Neural cell (in vitro differentiated cells): ENCODE data around the gene HRAS. TPM values are rescaled to one million over a fixed set of nuclear protein-coding genes. Genes with fewer than 3 reads are reported as not detected.
"Not testable (repeated sequence)": the region's sequence is repeated elsewhere in the genome, so short reads cannot be mapped to it uniquely, and the experiment has no call there.

Source experiments
- H2AFZ ChIP-seq: fragments of 200-600, 300-800 bp; sonication (generic), shearing (Covaris generic); 2 replicates; pipeline ENCODE4 v1.6.0; 2014; ENCODE audit warnings: low read depth, mild to moderate bottlenecking, antibody characterized with exemption, low read length, moderate library complexity
- H3F3A ChIP-seq: fragments of 200-600 bp; shearing (Covaris generic); 2 replicates; pipeline ENCODE4 v1.6.1; 2016; ENCODE audit warnings: mild to moderate bottlenecking, moderate library complexity, mixed read lengths, antibody characterized with exemption, low read length; ENCODE audit not compliant: insufficient read depth, poor library complexity, severe bottlenecking
- H3K27ac ChIP-seq: fragments of 200-600, 300-800 bp; sonication (generic), shearing (Covaris generic); 2 replicates; pipeline ENCODE4 v1.5.1; 2014; ENCODE audit warnings: mild to moderate bottlenecking, low read length, moderate library complexity
- H3K27me3 ChIP-seq: fragments of 300-800, 200-600 bp; sonication (generic), shearing (Covaris generic); 2 replicates; pipeline ENCODE4 v1.6.0; 2014; ENCODE audit warnings: mild to moderate bottlenecking, low read depth, low read length, moderate library complexity; ENCODE audit not compliant: insufficient read depth
- H3K36me3 ChIP-seq: fragments of 300-800, 200-600 bp; sonication (generic), shearing (Covaris generic); 2 replicates; pipeline ENCODE4 v1.5.1; 2014; ENCODE audit warnings: mild to moderate bottlenecking, antibody characterized with exemption, low read length, moderate library complexity; ENCODE audit not compliant: insufficient read depth
- H3K4me2 ChIP-seq: fragments of 300-800, 200-600 bp; sonication (generic), shearing (Covaris generic); 2 replicates; pipeline ENCODE4 v1.6.0; 2014; ENCODE audit warnings: mild to moderate bottlenecking, low read length
- H3K4me3 ChIP-seq: fragments of 300-800, 200-600 bp; sonication (generic), shearing (Covaris generic); 2 replicates; pipeline ENCODE4 v1.5.1; 2014; ENCODE audit warnings: mild to moderate bottlenecking, low read length, moderate library complexity
- H3K79me2 ChIP-seq: fragments of 200-600 bp; shearing (Covaris generic); replicated peaks from 2 replicates; pipeline ENCODE4 v1.6.0; 2014; ENCODE audit warnings: mild to moderate bottlenecking, low read length, moderate library complexity; ENCODE audit not compliant: insufficient read depth
- H3K9ac ChIP-seq: fragments of 300-800, 200-600 bp; sonication (generic), shearing (Covaris generic); 2 replicates; pipeline ENCODE4 v1.6.1; 2016; ENCODE audit warnings: mild to moderate bottlenecking, low read length, mixed read lengths
- H3K9me2 ChIP-seq: fragments of 200-600 bp; shearing (Covaris generic); 2 replicates; pipeline ENCODE4 v1.6.1; 2016; ENCODE audit warnings: mild to moderate bottlenecking, low read length, mixed read lengths; ENCODE audit not compliant: insufficient read depth
- H3K9me3 ChIP-seq: fragments of 200-600, 300-800 bp; sonication (generic), shearing (Covaris generic); 2 replicates; pipeline ENCODE4 v1.6.1; 2016; ENCODE audit warnings: mild to moderate bottlenecking, mixed run types, low read length, moderate library complexity, mixed read lengths
- H4K20me1 ChIP-seq: fragments of 200-600 bp; shearing (Covaris generic); 2 replicates; pipeline ENCODE4 v1.6.1; 2016; ENCODE audit warnings: mild to moderate bottlenecking, mixed run types; ENCODE audit not compliant: insufficient read depth
- CTCF ChIP-seq: fragments of 450-650 bp; IDR thresholded peaks from 2 replicates; pipeline ENCODE4 v1.5.1; 2014; ENCODE audit warnings: antibody characterized with exemption, mild to moderate bottlenecking, moderate library complexity; ENCODE audit not compliant: poor library complexity, severe bottlenecking
- EP300 ChIP-seq: fragments of 450-650 bp; conservative IDR thresholded peaks from 2 replicates; pipeline ENCODE4 v1.6.1; 2014; ENCODE audit warnings: antibody characterized with exemption, mild to moderate bottlenecking, moderate library complexity; ENCODE audit not compliant: poor library complexity, severe bottlenecking
- EZH2 ChIP-seq: fragments of 200-600, 300-800 bp; shearing (Covaris generic), sonication (generic); IDR thresholded peaks from 2 replicates; pipeline ENCODE4 v1.6.1; 2014; ENCODE audit warnings: antibody characterized with exemption, low read length, borderline replicate concordance, mild to moderate bottlenecking; ENCODE audit not compliant: insufficient read depth, poor library complexity, severe bottlenecking
- MXI1 ChIP-seq: fragments of 450-650 bp; conservative IDR thresholded peaks from 2 replicates; pipeline ENCODE4 v1.6.1; 2014; ENCODE audit warnings: antibody characterized with exemption, mild to moderate bottlenecking; ENCODE audit not compliant: poor library complexity, severe bottlenecking
- POLR2AphosphoS5 ChIP-seq: IDR thresholded peaks from 2 replicates; pipeline ENCODE4 v1.6.1; 2012
- RAD21 ChIP-seq: fragments of 450-650 bp; conservative IDR thresholded peaks from 2 replicates; pipeline ENCODE4 v1.6.1; 2014; ENCODE audit warnings: antibody characterized with exemption, mild to moderate bottlenecking, moderate library complexity
- REST ChIP-seq: IDR thresholded peaks from 2 replicates; pipeline ENCODE4 v1.6.1; 2012; ENCODE audit warnings: borderline replicate concordance
- SMC3 ChIP-seq: fragments of 450-650 bp; conservative IDR thresholded peaks from 2 replicates; pipeline ENCODE4 v1.6.1; 2014; ENCODE audit warnings: antibody characterized with exemption, mild to moderate bottlenecking, moderate library complexity; ENCODE audit not compliant: poor library complexity
- TAF1 ChIP-seq: IDR thresholded peaks from 2 replicates; pipeline ENCODE4 v1.6.1; 2012; ENCODE audit warnings: low read depth
- polyA plus RNA-seq: library from polyadenylated mRNA; depleted of rRNA; stranded (reverse); fragments of >200 nt; gene quantifications from 2 replicates; pipeline ENCODE4 v1.2.3, GENCODE V29; 2014

HRAS gene
- polyA plus RNA-seq, 1 donor from 2014 or later = 120 TPM

- peak overlapping the region; percentile 70 for H3K27ac ChIP-seq
- H3K27me3 ChIP-seq = no peaks in the 10 kb centered on the region
- H2AFZ ChIP-seq = no peak overlapping the region
- H4K20me1 ChIP-seq = peaks cover 12% of the 10 kb centered on the region
- no peaks in the 10 kb centered on the region for H3F3A ChIP-seq
- TF ChIP-seq POLR2AphosphoS5 (no peak), TAF1 (no peak), CTCF (no peak), EP300 (no peak), REST (no peak), MXI1 (no peak)
- peak overlapping the region; percentile 77 for H3K9ac ChIP-seq
- H3K79me2 ChIP-seq = peaks cover 30% of the 10 kb centered on the region
- H3K9me3 ChIP-seq = no peaks in the 10 kb centered on the region
- no peaks in the 10 kb centered on the region for H3K36me3 ChIP-seq
- H3K4me2 ChIP-seq = peak overlapping the region; percentile 44
- H3K4me3 ChIP-seq = peak overlapping the region; percentile 95
- H3K9me2 ChIP-seq = no peaks in the 10 kb centered on the region
Observed at GRCh38 chr11:574632-575312, 39.4 kb upstream of the HRAS start.

- not testable (repeated sequence) for H3K9ac ChIP-seq, H3K27me3 ChIP-seq, H4K20me1 ChIP-seq, H2AFZ ChIP-seq, H3K4me2 ChIP-seq, H3K9me3 ChIP-seq, H3K27ac ChIP-seq, H3K36me3 ChIP-seq, H3K9me2 ChIP-seq, H3F3A ChIP-seq
- H3K4me3 ChIP-seq = peak overlapping the region; percentile 95
- peaks cover 23% of the 10 kb centered on the region for H3K79me2 ChIP-seq
Observed at GRCh38 chr11:574031-574570, 38.7 kb upstream of the HRAS start.

GRCh38 chr11:573146-573759, 37.9 kb upstream of the HRAS start:
- no peaks in the 10 kb centered on the region for H3K36me3 ChIP-seq
- H4K20me1 ChIP-seq = peaks cover 5% of the 10 kb centered on the region
- no peaks in the 10 kb centered on the region for H3F3A ChIP-seq
- no peaks in the 10 kb centered on the region for H3K9me2 ChIP-seq
- H2AFZ ChIP-seq = no peak overlapping the region
- TF ChIP-seq TAF1 (no peak), CTCF (no peak), RAD21 (no peak), SMC3 (no peak), MXI1 (no peak), REST (no peak), EP300 (no peak), POLR2AphosphoS5 (no peak), EZH2 (no peak)
- no peaks in the 10 kb centered on the region for H3K27me3 ChIP-seq
- no peaks in the 10 kb centered on the region for H3K9me3 ChIP-seq
- H3K4me2 ChIP-seq = no peak overlapping the region
- no peak overlapping the region for H3K4me3 ChIP-seq
- no peak overlapping the region for H3K9ac ChIP-seq
- peaks cover 15% of the 10 kb centered on the region for H3K79me2 ChIP-seq
- no peak overlapping the region for H3K27ac ChIP-seq
